ENCODE results near the gene CD69.
"Not testable (repeated sequence)": the region's sequence is repeated elsewhere in the genome, so short reads cannot be mapped to it uniquely, and the experiment has no call there.

CD69 gene

DNA sequence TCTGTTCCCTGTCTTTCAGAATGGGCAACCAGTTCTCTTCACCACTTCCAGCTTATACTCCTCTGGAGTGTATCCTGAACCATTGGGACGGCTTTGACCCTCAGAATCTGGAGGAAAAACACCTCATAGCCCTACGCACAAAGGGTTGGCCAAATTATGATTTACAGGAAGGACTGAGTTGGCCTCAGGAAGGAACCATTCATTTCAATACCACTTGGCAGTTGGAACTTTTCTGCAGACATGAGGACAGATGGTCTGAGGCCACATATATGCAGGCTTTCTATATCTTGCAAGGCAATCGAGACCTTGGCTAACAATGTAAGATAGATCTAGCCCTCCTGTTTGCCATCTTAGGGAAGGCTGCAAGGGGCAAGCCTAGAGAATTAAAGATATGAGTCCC, 51.8 kb downstream of the CD69 start:
- H3K4me3 ChIP-seq (ENCODE audit: low read length), result no peak overlapping the region
- TF ChIP-seq ZNF274 (IDR thresholded peaks at IDR 0.05; ENCODE audit: low read depth, low read length), result no peak

DNA sequence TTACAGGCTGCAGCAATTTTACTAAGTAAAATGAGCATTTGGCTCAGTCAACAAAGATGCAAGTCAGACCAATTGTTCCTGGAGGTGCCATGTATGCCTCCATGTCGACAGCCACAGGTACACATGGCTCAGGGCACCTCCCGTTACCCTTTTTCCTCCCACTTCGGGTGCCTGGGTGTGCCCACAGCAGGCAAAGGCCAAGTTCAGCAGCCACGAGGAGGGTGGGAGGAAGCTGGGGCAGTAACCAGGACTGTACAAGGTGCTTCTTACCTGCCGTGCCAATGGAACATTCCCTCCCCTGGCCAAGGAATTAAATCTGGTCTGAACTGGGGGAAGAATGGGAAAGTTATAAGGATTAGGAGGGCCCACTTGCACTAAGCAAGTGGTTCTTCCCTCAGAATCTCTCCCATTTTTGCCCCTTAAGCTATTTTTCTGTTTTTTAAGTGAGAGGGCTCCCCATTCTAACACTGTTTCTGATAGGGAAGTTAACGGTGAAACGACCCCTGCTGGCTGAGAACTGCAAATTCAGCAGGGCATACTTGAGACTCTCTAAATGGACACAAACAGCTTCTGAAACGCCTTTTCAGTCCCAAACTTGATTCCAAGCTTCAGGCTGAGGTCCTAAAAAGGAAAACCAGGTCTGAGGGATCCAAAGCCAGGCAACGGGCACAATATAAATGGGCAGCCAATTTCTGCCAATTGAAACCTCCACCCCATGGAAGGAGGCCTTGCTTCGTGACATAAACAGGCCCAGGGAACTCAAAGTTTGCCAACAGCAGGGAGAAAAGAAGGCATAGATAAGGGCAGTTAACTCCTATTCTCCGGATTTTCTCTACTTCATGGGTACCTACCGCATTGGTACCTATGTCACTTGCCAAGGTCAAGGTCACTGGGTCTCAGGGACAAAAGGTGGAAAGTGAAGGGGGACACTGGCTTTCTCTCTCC, 52.6 kb downstream of the CD69 start:
- no peak overlapping the region for H3K4me3 ChIP-seq (ENCODE audit: low read length)
- TF ChIP-seq ZNF274 (IDR thresholded peaks at IDR 0.05; ENCODE audit: low read depth, low read length), result no peak

GRCh38 chr12:9707356-9707755, 53.3 kb downstream of the CD69 start:
- H3K4me3 ChIP-seq (ENCODE audit: low read length), result no peak overlapping the region
- no peak for TF ChIP-seq ZNF274 (IDR thresholded peaks at IDR 0.05; ENCODE audit: low read depth, low read length)

DNA sequence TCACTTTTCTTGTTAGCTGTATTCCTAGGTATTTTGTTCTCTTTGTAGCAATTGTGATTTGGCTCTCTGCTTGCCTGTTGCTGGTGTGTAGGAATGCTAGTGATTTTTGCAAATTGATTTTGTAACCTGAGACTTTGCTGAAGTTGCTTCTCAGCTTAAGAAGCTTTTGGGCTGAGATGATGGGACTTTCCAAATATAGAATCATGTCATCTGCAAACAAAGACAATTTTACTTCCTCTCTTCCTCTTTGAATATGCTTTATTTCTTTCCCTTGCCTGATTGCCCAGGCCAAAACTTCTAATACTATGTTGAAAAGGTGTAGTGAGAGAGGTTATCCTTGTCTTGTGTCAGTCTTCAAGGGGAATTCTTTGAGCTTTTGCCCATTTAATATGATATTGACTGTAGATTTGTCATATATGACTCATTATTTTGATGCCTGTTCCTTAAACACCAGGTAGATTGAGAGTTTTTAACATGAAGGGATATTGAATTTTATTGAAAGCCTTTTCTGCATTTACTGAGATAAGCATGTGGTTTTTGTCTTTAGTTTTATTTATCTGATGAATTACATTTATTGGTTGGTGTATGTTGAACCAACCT, 54.5 kb downstream of the CD69 start:
- no peak overlapping the region for H3K4me3 ChIP-seq (ENCODE audit: low read length)
- no peak for TF ChIP-seq ZNF274 (IDR thresholded peaks at IDR 0.05; ENCODE audit: low read depth, low read length)

DNA sequence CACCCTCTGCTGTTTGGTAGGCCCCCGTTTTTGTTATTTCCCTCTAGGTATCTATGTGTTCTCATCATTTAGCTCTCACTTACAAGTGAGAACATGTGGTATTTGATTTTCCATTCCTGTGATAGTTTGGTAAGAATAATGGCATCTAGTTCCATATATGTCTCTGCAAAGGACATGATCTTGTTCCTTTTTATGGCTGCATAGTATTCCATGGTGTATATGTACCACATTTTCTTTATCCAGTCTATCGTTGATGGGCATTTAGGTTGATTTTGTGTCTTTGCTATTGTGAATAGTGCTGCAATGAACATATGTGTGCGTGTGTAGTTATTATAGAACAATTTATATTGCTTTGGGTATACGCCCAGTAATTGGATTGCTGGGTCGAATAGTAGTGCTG, 56.1 kb downstream of the CD69 start:
- H3K4me3 ChIP-seq (ENCODE audit: low read length), result not testable (repeated sequence)

Measured in GM08714 (cell line).